ENCODE measurements around the gene SLC27A2.

Gene SLC27A2

DNA sequence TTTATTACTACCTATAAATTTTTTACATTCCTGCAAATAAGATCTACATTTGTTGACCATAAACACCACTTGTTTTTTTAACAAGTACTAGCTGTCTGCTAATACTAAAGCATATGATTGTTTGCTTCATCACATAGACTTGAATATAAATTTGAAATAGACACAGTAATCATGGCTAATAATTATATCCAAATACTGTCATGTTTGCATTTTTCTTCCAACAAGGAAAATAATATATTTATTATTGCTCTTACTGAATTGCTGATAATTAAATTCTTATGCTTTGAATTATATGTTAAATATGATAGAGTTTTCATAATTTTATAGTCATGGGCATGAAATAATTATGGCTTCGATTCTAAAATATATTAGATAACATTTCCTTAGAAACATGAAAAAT, 43.1 kb downstream of the SLC27A2 start:
- DNase-seq (ENCODE audit: low read depth): no peak
- TF ChIP-seq, protein P1, sequence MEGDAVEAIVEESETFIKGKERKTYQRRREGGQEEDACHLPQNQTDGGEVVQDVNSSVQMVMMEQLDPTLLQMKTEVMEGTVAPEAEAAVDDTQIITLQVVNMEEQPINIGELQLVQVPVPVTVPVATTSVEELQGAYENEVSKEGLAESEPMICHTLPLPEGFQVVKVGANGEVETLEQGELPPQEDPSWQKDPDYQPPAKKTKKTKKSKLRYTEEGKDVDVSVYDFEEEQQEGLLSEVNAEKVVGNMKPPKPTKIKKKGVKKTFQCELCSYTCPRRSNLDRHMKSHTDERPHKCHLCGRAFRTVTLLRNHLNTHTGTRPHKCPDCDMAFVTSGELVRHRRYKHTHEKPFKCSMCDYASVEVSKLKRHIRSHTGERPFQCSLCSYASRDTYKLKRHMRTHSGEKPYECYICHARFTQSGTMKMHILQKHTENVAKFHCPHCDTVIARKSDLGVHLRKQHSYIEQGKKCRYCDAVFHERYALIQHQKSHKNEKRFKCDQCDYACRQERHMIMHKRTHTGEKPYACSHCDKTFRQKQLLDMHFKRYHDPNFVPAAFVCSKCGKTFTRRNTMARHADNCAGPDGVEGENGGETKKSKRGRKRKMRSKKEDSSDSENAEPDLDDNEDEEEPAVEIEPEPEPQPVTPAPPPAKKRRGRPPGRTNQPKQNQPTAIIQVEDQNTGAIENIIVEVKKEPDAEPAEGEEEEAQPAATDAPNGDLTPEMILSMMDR (IDR thresholded peaks at IDR 0.05; ENCODE audit: insufficient read depth, low read depth, low read length, missing control alignments): no peak

DNA sequence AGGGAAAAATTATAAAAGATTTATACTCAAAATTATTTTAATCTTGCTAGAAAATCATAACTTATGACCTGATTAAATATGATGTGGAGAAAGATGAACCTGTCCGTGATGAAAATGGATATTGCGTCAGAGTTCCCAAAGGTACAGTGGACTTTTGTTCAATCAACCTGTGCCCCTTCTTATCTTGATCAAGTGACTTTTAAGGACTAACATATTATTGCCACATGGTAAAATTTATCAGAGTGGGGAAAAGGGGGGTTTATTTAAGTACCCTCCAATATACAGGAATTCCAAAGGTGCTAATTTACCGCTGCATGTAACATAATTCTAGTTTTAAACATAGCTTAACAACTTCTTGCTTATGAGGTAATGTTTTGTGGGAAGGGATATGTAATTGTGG, 43.9 kb downstream of the SLC27A2 start:
- DNase-seq (ENCODE audit: low read depth): no peak
- H3K4me3 ChIP-seq (ENCODE audit: low read length): no peak overlapping the region
- TF ChIP-seq, protein P1 (IDR thresholded peaks at IDR 0.05; ENCODE audit: insufficient read depth, low read depth, low read length, missing control alignments): no peak

More for the DNA sequence above, 43.1 kb downstream of the SLC27A2 start:
- no peak overlapping the region for H3K4me3 ChIP-seq (ENCODE audit: low read length)

DNA sequence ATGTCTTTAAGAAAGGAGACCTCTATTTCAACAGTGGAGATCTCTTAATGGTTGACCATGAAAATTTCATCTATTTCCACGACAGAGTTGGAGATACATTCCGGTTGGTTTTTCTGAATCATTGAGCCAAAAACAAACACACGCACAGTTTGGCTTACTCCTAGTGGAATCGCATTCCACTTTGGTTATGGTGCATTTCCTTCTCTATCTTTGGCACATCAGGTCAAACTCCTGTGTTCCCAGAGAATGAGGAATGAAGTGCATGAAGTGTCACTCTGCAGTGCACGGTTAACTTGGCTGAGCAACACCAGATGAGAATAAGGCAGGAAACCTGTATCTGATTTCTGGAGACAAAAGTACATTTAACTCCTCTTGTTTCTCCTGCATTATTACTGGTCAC, 45.1 kb downstream of the SLC27A2 start:
- DNase-seq (ENCODE audit: low read depth): no peak

DNA sequence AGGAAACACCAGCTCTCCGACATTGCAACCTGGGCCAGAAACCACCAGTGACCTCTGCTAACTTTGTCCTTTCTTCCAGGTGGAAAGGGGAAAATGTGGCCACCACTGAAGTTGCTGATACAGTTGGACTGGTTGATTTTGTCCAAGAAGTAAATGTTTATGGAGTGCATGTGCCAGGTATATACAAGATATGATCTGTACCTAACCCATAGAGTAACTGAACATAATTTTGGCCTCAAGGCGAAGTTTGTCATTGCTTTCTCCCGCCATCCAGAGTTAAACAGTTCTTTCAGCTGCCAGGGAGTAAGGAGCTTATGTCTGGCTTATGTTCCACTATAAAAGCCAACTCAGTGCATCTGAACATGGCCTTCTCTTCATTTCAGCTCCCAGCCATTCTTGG, 46.9 kb downstream of the SLC27A2 start:
- H3K4me3 ChIP-seq (ENCODE audit: low read length): no peak overlapping the region
- DNase-seq (ENCODE audit: low read depth): no peak
- TF ChIP-seq, protein P1 (IDR thresholded peaks at IDR 0.05; ENCODE audit: insufficient read depth, low read depth, low read length, missing control alignments): no peak

More for the DNA sequence above, 45.1 kb downstream of the SLC27A2 start:
- H3K4me3 ChIP-seq (ENCODE audit: low read length): no peak overlapping the region
- TF ChIP-seq, protein P1 (IDR thresholded peaks at IDR 0.05; ENCODE audit: insufficient read depth, low read depth, low read length, missing control alignments): no peak

DNA sequence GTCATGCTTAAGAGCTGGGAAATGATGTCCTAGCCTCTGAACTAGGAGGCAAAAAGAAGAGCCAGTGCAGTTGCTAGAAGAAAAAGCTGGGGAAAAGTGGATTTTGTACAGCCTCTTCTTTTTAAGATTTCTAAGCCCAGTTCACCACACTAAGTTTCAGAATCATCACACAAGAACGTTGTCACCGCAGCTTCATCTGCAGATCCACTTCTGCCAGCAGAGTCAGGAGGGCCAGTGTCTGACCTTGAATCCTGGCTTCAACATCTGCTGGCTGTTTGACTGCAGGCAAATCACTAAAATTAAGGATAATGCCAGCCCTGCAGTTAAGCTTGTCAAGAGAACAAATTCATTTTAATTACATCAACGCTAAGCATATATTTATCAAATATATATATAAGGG, 47.3 kb downstream of the SLC27A2 start:
- DNase-seq (ENCODE audit: low read depth): no peak
- TF ChIP-seq, protein P1 (IDR thresholded peaks at IDR 0.05; ENCODE audit: insufficient read depth, low read depth, low read length, missing control alignments): no peak
- no peak overlapping the region for H3K4me3 ChIP-seq (ENCODE audit: low read length)

DNA sequence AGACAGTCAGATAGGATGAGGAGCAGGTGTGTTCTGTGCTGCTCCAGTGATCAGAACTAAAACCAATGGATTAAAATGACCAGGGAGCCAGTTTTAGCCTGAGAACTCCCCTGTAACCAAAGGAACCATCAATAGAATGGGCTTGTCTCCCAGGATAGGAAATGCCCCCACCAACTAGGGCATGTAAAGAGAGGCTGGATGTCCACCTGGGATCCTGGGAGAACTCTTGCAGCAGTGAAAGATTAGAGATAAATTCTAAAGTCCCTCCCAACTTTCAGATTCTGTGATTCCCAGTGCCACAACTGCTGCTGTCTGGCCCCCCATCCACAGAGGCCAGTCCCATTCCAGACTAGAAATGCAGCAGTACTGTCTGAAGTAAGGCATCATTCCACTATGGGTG, 49.8 kb downstream of the SLC27A2 start:
- DNase-seq (ENCODE audit: low read depth): no peak
- H3K4me3 ChIP-seq (ENCODE audit: low read length): no peak overlapping the region
- TF ChIP-seq, protein P1 (IDR thresholded peaks at IDR 0.05; ENCODE audit: insufficient read depth, low read depth, low read length, missing control alignments): no peak

DNA sequence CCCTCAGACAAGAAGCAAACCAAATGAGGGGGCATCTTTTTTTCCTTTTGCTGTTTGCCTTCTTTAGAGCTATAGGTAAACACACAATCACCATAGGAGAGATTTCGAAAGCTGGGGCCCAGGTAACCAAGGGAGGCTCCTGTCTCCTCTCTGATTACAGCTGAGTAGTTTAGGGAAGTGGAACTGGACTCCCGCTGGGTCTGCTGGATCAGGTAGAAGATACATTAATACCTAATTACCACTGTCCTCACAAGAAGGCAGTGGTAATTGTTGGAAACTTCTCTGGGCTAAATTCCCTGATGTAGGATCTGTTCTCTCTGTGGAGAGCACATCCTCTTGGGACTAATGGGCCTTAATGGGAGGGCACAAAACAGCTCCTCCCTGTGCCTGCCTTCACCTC, 50.8 kb downstream of the SLC27A2 start:
- TF ChIP-seq, protein P1 (IDR thresholded peaks at IDR 0.05; ENCODE audit: insufficient read depth, low read depth, low read length, missing control alignments): no peak
- no peak for DNase-seq (ENCODE audit: low read depth)
- no peak overlapping the region for H3K4me3 ChIP-seq (ENCODE audit: low read length)
